Esophagus squamous epithelium (tissue), 5 donors: ENCODE measurements around the gene HLCS. TPM values are rescaled to one million over a fixed set of nuclear protein-coding genes. Genes with fewer than 3 reads are reported as not detected.
"Not testable (repeated sequence)": the region's sequence is repeated elsewhere in the genome, so short reads cannot be mapped to it uniquely, and the experiment has no call there.

Experiments
- DNase-seq: peaks from one replicate; lab custom pipeline; 2025; lab: John Stamatoyannopoulos, UW
- H3K27ac ChIP-seq, 4 donors: fragments of 200-600 bp; sonication (generic); one replicate each; pipeline ENCODE4 v1.5.1; 2016 to 2019; ENCODE audit warnings: mild to moderate bottlenecking in 1 of 4
- H3K27me3 ChIP-seq, 4 donors: fragments of 200-600 bp; sonication (generic); 1 replicate in 3 of 4; 2 replicates in 1 of 4; pipeline versions ENCODE4 v1.5.1 to v1.6.0; 2017 to 2021; ENCODE audit warnings: antibody characterized with exemption in 1 of 4
- H3K36me3 ChIP-seq, 3 donors: fragments of 200-600 bp; sonication (generic); one replicate each; pipeline ENCODE4 v1.5.1; 2016 to 2019
- H3K4me1 ChIP-seq, 3 donors: fragments of 200-600 bp; sonication (generic); one replicate each; pipeline ENCODE4 v1.5.1; 2017 to 2019
- H3K4me3 ChIP-seq, 4 donors: fragments of 200-600 bp; sonication (generic); 1 replicate in 3 of 4; 2 replicates in 1 of 4; pipeline ENCODE4 v1.5.1; 2016 to 2019; ENCODE audit warnings: mild to moderate bottlenecking in 2 of 4, moderate library complexity in 1 of 4
- H3K9me3 ChIP-seq, 3 donors: fragments of 200-600 bp; sonication (generic); one replicate each; pipeline ENCODE4 v1.5.1; 2016 to 2019
- POLR2A ChIP-seq, 4 donors: fragments of 450-650 bp; IDR thresholded peaks; one replicate each; pipeline ENCODE4 v1.6.1; 2017; ENCODE audit warnings: antibody characterized with exemption in 4 of 4, mild to moderate bottlenecking in 4 of 4, moderate library complexity in 3 of 4
- WGBS, 2 donors: methylation state at CpG; one replicate each; pipeline ENCODE4 v1.1.5; 2018; 5-methylcytosine and 5-hydroxymethylcytosine counted together
- intact Hi-C: fragments of 100-400 bp; cut with DNase I; formaldehyde crosslinking; loops from one replicate; pipeline ENCODE4 v1.15.0; 2022
- total RNA-seq, 4 donors: library from RNA; depleted of rRNA; stranded (reverse); fragments of >200 nt; gene quantifications; one replicate each; pipeline ENCODE4 v1.1.0, GENCODE V29; 2016
- TF ChIP-seq, protein P1 (sequence below), 6 experiments: fragments of 450-650 bp in 4 of 6; fragments of 200-600 bp in 2 of 6; sonication (generic) in 2 of 6; IDR thresholded peaks; one replicate each; pipeline ENCODE4 v1.5.1; 2016 to 2019; ENCODE audit warnings: antibody characterized with exemption in 6 of 6, mild to moderate bottlenecking in 4 of 6, moderate library complexity in 4 of 6
- donor health status: DM: yes; HTN: yes; CAD: no.

HLCS gene
- total RNA-seq, 4 donors from 2014 or later: 6.3 to 19.5 (median 13.5) TPM

DNA sequence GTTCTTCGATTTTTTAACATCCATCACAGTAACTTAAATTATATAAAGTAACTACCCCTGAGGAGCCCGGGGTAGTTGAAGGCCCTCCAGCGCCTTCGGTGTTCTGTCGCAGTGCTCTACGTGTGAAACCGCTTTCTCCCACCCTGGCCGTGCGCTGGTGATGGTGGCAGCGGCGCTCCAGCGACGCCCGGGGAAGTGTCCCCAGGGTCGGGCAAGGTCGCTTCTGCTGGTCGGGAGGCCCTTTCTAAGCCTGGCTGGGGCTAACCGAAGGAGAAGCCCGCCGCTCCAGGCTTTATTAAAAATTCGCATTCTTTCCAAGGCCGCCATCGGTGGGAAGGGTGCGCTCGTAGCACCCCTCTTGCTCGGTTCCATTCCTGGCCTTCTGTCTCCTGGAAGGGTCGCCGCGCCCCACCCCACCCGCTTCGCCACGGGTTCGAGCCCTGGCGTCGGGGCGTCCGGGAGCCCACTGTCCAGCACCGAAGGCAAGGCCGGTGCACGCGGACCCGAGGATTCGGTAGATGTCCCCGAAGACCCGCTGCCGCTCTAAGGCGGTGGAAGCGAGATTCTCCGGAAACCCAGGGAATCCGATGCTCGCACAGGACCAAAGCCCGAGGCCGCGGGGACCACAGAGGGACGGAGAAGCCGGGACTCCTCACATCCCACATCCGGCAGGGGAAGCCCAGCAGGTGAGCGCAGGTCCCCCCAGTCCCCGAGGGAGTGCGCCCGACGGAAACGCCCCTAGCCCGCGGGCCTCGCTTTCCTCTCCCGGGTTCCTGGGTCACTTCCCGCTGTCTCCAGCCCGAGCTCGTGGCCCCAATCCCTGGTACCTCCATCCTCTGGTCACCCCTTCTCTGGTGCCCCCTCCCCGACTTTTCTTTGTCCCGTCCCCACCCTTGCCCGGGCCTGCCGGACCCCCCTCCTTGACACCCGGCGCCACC is 39.3 kb upstream of the HLCS start:
- no peak for TF ChIP-seq POLR2A (IDR thresholded peaks at IDR 0.05)
- TF ChIP-seq, protein P1, sequence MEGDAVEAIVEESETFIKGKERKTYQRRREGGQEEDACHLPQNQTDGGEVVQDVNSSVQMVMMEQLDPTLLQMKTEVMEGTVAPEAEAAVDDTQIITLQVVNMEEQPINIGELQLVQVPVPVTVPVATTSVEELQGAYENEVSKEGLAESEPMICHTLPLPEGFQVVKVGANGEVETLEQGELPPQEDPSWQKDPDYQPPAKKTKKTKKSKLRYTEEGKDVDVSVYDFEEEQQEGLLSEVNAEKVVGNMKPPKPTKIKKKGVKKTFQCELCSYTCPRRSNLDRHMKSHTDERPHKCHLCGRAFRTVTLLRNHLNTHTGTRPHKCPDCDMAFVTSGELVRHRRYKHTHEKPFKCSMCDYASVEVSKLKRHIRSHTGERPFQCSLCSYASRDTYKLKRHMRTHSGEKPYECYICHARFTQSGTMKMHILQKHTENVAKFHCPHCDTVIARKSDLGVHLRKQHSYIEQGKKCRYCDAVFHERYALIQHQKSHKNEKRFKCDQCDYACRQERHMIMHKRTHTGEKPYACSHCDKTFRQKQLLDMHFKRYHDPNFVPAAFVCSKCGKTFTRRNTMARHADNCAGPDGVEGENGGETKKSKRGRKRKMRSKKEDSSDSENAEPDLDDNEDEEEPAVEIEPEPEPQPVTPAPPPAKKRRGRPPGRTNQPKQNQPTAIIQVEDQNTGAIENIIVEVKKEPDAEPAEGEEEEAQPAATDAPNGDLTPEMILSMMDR (IDR thresholded peaks at IDR 0.05): no peak
- 46 to 63% methylated on average over 25 to 40 of the region's 76 CpGs for WGBS, 2 donors
- intact Hi-C loops: no loop called here
- Histone ChIP-seq H3K4me3 (peak overlapping the region; percentile 41 to 75 (median 51)), H3K4me1 (peaks cover 12 to 29% (median 13%) of the 10 kb centered on the region in 3 donors), H3K27ac (no peak overlapping the region), H3K36me3 (no peaks in the 10 kb centered on the region), H3K9me3 (no peaks in the 10 kb centered on the region), H3K27me3 (peaks cover 0 to 52% (median 2%) of the 10 kb centered on the region in 4 donors)
- no peak for DNase-seq

DNA sequence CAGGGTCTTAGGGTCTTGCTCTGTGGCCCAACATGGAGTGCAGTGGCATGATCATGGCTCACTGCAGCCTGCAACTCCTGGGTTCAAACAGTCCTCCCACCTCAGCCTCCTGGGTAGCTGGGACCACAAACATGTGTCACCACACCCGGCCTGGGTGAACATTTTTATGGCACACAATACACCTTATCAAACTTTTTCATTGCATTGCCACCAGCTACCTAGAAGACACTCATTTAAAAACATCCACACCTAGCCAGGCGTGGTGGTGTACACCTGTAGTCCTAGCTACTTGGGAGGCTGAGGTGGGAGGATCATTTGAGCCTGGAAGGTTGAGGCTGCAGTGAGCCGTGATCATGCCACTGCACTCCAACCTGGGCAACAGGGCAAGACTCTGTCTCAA is 37.4 kb upstream of the HLCS start:
- DNase-seq: not testable (repeated sequence)

DNA sequence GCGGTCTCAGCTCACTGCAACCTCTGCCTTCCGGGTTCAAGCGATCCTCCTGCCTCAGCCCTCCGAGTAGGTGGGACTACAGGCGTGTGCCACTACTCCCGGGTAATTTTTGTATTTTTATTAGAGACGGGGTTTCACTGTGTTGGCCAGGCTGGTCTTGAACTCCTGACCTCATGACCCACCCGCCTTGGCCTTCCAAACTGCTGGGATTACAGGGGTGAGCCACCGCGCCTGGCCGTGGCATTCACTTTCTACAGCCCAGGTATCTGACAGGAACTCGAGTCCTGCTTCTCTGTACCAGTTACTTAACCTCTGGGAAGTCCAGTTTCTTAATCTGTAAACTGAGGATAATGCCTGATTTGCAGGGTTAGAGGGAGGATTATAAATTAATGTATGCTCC is 36.4 kb upstream of the HLCS start:
- H3K27ac ChIP-seq, DNase-seq, H3K36me3 ChIP-seq, H3K4me3 ChIP-seq, intact Hi-C loops, H3K9me3 ChIP-seq: not testable (repeated sequence)
- H3K4me1 ChIP-seq: peaks cover 10 to 18% (median 12%) of the 10 kb centered on the region in 3 donors
- WGBS, 2 donors: 77 to 91% methylated on average over 8 to 12 of the region's 12 CpGs
- peaks cover 0 to 24% (median under 1%) of the 10 kb centered on the region in 4 donors for H3K27me3 ChIP-seq

More for the DNA sequence above, 37.4 kb upstream of the HLCS start:
- H3K9me3 ChIP-seq, H3K27ac ChIP-seq, H3K4me3 ChIP-seq, intact Hi-C loops, H3K36me3 ChIP-seq: not testable (repeated sequence)
- peaks cover 0 to 34% (median 2%) of the 10 kb centered on the region in 4 donors for H3K27me3 ChIP-seq
- H3K4me1 ChIP-seq: peaks cover 10 to 18% (median 12%) of the 10 kb centered on the region in 3 donors
- 78 to 82% methylated on average over 3 of the region's 3 CpGs for WGBS, 2 donors

DNA sequence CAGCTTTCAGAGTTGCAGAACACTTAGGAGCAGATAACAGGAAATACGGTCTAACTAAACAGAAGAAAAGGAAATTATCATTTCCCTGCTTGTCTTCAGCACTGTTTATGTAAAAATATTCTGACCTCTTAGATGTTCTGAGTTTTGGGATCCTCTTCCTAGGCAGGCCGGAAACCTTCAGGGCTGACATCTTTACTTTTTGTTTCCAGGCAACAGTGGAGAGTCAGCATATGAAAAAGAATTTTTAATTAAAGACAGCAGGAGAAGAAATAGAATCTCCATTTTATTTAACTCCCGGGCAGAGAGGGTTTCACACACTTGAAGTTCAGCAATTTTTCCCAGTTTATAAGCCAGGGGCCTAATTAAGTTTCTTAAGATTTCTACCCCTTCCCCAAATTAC is 35.0 kb upstream of the HLCS start:
- Histone ChIP-seq H3K27ac (no peak overlapping the region), H3K4me3 (no peak overlapping the region), H3K9me3 (no peaks in the 10 kb centered on the region), H3K36me3 (no peaks in the 10 kb centered on the region), H3K4me1 (peaks cover 5 to 7% (median 5%) of the 10 kb centered on the region in 3 donors), H3K27me3 (peaks cover 0 to 10% (median 0%) of the 10 kb centered on the region in 4 donors)
- WGBS, 2 donors: 42 to 52% methylated on average over 3 of the region's 3 CpGs
- no peak for DNase-seq
- TF ChIP-seq, protein P1 (IDR thresholded peaks at IDR 0.05): no peak
- no peak for TF ChIP-seq POLR2A (IDR thresholded peaks at IDR 0.05)
- intact Hi-C loops: no loop called here

DNA sequence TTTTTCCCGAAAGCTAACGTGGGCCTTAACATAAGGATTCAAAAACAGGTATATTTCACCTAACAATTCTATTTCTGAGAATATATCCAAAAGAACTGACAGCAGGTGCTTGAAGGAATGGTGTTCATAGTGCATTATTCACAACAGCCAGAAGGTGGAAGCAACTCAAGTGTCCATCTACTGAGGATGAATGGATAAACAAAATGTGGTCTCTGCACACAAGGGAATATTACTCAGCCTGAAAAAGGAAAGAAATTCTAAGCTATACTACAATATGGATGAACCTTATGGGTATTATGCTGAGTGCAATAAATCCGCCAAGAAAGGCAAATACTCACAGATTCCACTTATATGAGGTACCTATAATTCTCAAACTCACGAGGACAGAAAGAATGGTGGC is 33.9 kb upstream of the HLCS start:
- WGBS, 2 donors: 86 to 88% methylated on average over 4 of the region's 4 CpGs
- intact Hi-C loops: no loop called here
- Histone ChIP-seq H3K4me3 (no peak overlapping the region), H3K4me1 (no peaks in the 10 kb centered on the region), H3K36me3 (no peaks in the 10 kb centered on the region), H3K27me3 (no peaks in the 10 kb centered on the region), H3K27ac (no peak overlapping the region), H3K9me3 (no peaks in the 10 kb centered on the region)
- TF ChIP-seq, protein P1 (IDR thresholded peaks at IDR 0.05): no peak
- no peak for TF ChIP-seq POLR2A (IDR thresholded peaks at IDR 0.05)
- DNase-seq: no peak
